Right atrium auricular region (tissue), 2 donors: Measurements from ENCODE around the gene SAA2. TPM values are rescaled to one million over a fixed set of nuclear protein-coding genes. Genes with fewer than 3 reads are reported as not detected.

Experiments used
- DNase-seq: peaks from one replicate; pipeline ENCODE4 v3.0.0-alpha.2; 2019; ENCODE audit warnings: low spot score
- H3K27ac ChIP-seq, 2 donors: fragments of 200-600 bp; sonication (generic); 1 replicate in 1 of 2; 2 replicates in 1 of 2; pipeline ENCODE4 v1.5.1; 2016 to 2019
- H3K27me3 ChIP-seq, 2 donors: fragments of 200-600 bp; sonication (generic); one replicate each; pipeline versions ENCODE4 v1.5.1 to v1.6.0; 2017 to 2019
- H3K36me3 ChIP-seq: fragments of 200-600 bp; sonication (generic); one replicate; pipeline ENCODE4 v1.5.1; 2016
- H3K4me1 ChIP-seq, 2 donors: fragments of 200-600 bp; sonication (generic); one replicate each; pipeline versions ENCODE4 v1.5.1 to v1.6.0; 2017 to 2019
- H3K4me3 ChIP-seq, 2 donors: fragments of 200-600 bp; sonication (generic); 1 replicate in 1 of 2; 2 replicates in 1 of 2; pipeline ENCODE4 v1.5.1; 2017 to 2019; ENCODE audit warnings: mild to moderate bottlenecking in 1 of 2, moderate library complexity in 1 of 2
- H3K9me3 ChIP-seq, 2 donors: fragments of 200-600 bp; sonication (generic); one replicate each; pipeline ENCODE4 v1.5.1; 2019
- CTCF ChIP-seq, 2 donors: fragments of 200-600 bp; sonication (generic); IDR thresholded peaks; one replicate each; pipeline ENCODE4 v1.5.1; 2019; ENCODE audit warnings: antibody characterized with exemption in 2 of 2
- total RNA-seq, 2 donors: library from RNA; depleted of rRNA; stranded (reverse); fragments of >200 nt; gene quantifications; one replicate each; pipeline ENCODE4 v1.1.0, GENCODE V29; 2016

The SAA2 gene
- 1 to 10 TPM in 1 of 2 donors, not detected in 1; 1.4 TPM for total RNA-seq

GRCh38 chr11:18248561-18248960 is at the start of gene SAA2:
Gene SAA2 (minus strand): TSS chr11:18248668. CDS start chr11:18248011, 657 bp downstream.
- TF ChIP-seq CTCF (IDR thresholded peaks at IDR 0.05), result no peak
- Histone ChIP-seq H3K27ac (no peak within 1 kb of the TSS), H3K27me3 (no peaks in the 10 kb centered on the region), H3K4me1 (no peaks in the 10 kb centered on the region), H3K36me3 (no peaks in the 10 kb centered on the region), H3K4me3 (no peak within 1 kb of the TSS), H3K9me3 (no peaks in the 10 kb centered on the region)
- DNase-seq, result no peak

- Histone ChIP-seq H3K27ac (no peak overlapping the region), H3K9me3 (no peaks in the 10 kb centered on the region), H3K36me3 (peaks cover 77% of the 10 kb centered on the region), H3K4me3 (no peak overlapping the region), H3K4me1 (no peaks in the 10 kb centered on the region), H3K27me3 (no peaks in the 10 kb centered on the region)
- TF ChIP-seq CTCF (IDR thresholded peaks at IDR 0.05), result no peak
- no peak for DNase-seq
These were observed 46.8 kb upstream of the SAA2 start for GRCh38 chr11:18295316-18295715.

- DNase-seq, result no peak
- H3K4me1 ChIP-seq, result no peaks in the 10 kb centered on the region
- peaks cover 77% of the 10 kb centered on the region for H3K36me3 ChIP-seq
- no peak overlapping the region for H3K4me3 ChIP-seq
- H3K27ac ChIP-seq, result no peak overlapping the region
- no peak for TF ChIP-seq CTCF (IDR thresholded peaks at IDR 0.05)
- no peaks in the 10 kb centered on the region for H3K27me3 ChIP-seq
- no peaks in the 10 kb centered on the region for H3K9me3 ChIP-seq
These were observed 46.4 kb upstream of the SAA2 start for GRCh38 chr11:18294862-18295261.

- Histone ChIP-seq H3K4me1 (no peaks in the 10 kb centered on the region), H3K27ac (no peak overlapping the region), H3K27me3 (no peaks in the 10 kb centered on the region), H3K36me3 (peaks cover 68% of the 10 kb centered on the region), H3K4me3 (no peak overlapping the region), H3K9me3 (no peaks in the 10 kb centered on the region)
- DNase-seq, result no peak
- TF ChIP-seq CTCF (IDR thresholded peaks at IDR 0.05), result no peak
These were observed 40.4 kb upstream of the SAA2 start for GRCh38 chr11:18288911-18289310.

GRCh38 chr11:18285841-18286240 is 37.4 kb upstream of the SAA2 start:
- no peak for DNase-seq
- H3K27ac ChIP-seq, result no peak overlapping the region
- TF ChIP-seq CTCF (IDR thresholded peaks at IDR 0.05), result no peak
- H3K27me3 ChIP-seq, result no peaks in the 10 kb centered on the region
- no peak overlapping the region for H3K4me3 ChIP-seq
- H3K4me1 ChIP-seq, result no peaks in the 10 kb centered on the region
- no peaks in the 10 kb centered on the region for H3K9me3 ChIP-seq
- peaks cover 75% of the 10 kb centered on the region for H3K36me3 ChIP-seq

GRCh38 chr11:18282626-18283025 is 34.2 kb upstream of the SAA2 start:
- Histone ChIP-seq H3K9me3 (no peaks in the 10 kb centered on the region), H3K27me3 (no peaks in the 10 kb centered on the region), H3K4me1 (no peaks in the 10 kb centered on the region), H3K27ac (no peak overlapping the region), H3K36me3 (peaks cover 83% of the 10 kb centered on the region), H3K4me3 (no peak overlapping the region)
- no peak for TF ChIP-seq CTCF (IDR thresholded peaks at IDR 0.05)
- DNase-seq, result no peak
